HEK293 (cell line): ENCODE results near the gene GART.
A peak's percentile ranks its signal among the peaks of the same experiment; 100 is the strongest.

Experiments
- GFI1B ChIP-seq: fragments of 450-650 bp; formaldehyde crosslinking; IDR thresholded peaks from 2 replicates; pipeline ENCODE4 v1.5.1; 2016; ENCODE audit warnings: missing biosample characterization, missing genetic modification characterization
- GLI2 ChIP-seq: fragments of 450-650 bp; formaldehyde crosslinking; IDR thresholded peaks from 2 replicates; pipeline ENCODE4; 2017; ENCODE audit warnings: missing biosample characterization, missing genetic modification characterization, low read depth, borderline replicate concordance
- GLIS2 ChIP-seq: fragments of 450-650 bp; formaldehyde crosslinking; IDR thresholded peaks from 2 replicates; pipeline ENCODE4 v1.5.1; 2016; ENCODE audit warnings: missing biosample characterization, missing genetic modification characterization
- HOXC10 ChIP-seq: sonication (generic); formaldehyde crosslinking; IDR thresholded peaks from 2 replicates; pipeline ENCODE4 v1.8.1; 2023; ENCODE audit warnings: mild to moderate bottlenecking, missing genetic modification reagents
- KLF10 ChIP-seq: fragments of 450-650 bp; IDR thresholded peaks from 2 replicates; pipeline ENCODE4 v1.5.1; 2018; ENCODE audit warnings: missing biosample characterization, mild to moderate bottlenecking, missing genetic modification characterization
- SCRT2 ChIP-seq: fragments of 450-650 bp; formaldehyde crosslinking; IDR thresholded peaks from 2 replicates; pipeline ENCODE4 v1.5.1; 2016; ENCODE audit warnings: missing biosample characterization, missing genetic modification characterization
- ZFP37 ChIP-seq: fragments of 450-650 bp; formaldehyde crosslinking; IDR thresholded peaks from 2 replicates; pipeline ENCODE4 v1.5.1; 2016; ENCODE audit warnings: missing biosample characterization, missing genetic modification characterization
- ZFP41 ChIP-seq: fragments of 450-650 bp; formaldehyde crosslinking; IDR thresholded peaks from 2 replicates; pipeline ENCODE4 v1.5.1; 2016; ENCODE audit warnings: missing biosample characterization, missing genetic modification characterization, borderline replicate concordance
- ZNF221 ChIP-seq: fragments of 450-650 bp; formaldehyde crosslinking; IDR thresholded peaks from 2 replicates; pipeline ENCODE4 v1.5.1; 2017; ENCODE audit warnings: missing biosample characterization, missing genetic modification characterization, borderline replicate concordance
- ZNF23 ChIP-seq: fragments of 450-650 bp; formaldehyde crosslinking; IDR thresholded peaks from 2 replicates; pipeline ENCODE4 v1.5.1; 2016; ENCODE audit warnings: missing biosample characterization, missing genetic modification characterization, borderline replicate concordance
- ZNF423 ChIP-seq: fragments of 450-650 bp; formaldehyde crosslinking; IDR thresholded peaks from 2 replicates; pipeline ENCODE4 v1.5.1; 2016; ENCODE audit warnings: missing biosample characterization, missing genetic modification characterization
- ZNF48 ChIP-seq: fragments of 450-650 bp; formaldehyde crosslinking; IDR thresholded peaks from 2 replicates; pipeline ENCODE4 v1.5.1; 2016; ENCODE audit warnings: missing biosample characterization, missing genetic modification characterization
- ZNF529 ChIP-seq: fragments of 450-650 bp; formaldehyde crosslinking; IDR thresholded peaks from 2 replicates; pipeline ENCODE4 v1.5.1; 2017; ENCODE audit warnings: missing genetic modification characterization, missing biosample characterization; ENCODE audit not compliant: insufficient replicate concordance
- ZNF548 ChIP-seq: fragments of 450-650 bp; formaldehyde crosslinking; IDR thresholded peaks from 2 replicates; pipeline ENCODE4 v1.5.1; 2016; ENCODE audit warnings: missing biosample characterization, missing genetic modification characterization
- ZNF555 ChIP-seq: fragments of 450-650 bp; formaldehyde crosslinking; conservative IDR thresholded peaks from 2 replicates; pipeline ENCODE4 v1.5.1; 2017; ENCODE audit warnings: missing biosample characterization, mild to moderate bottlenecking, missing genetic modification characterization, inconsistent platforms
- ZNF596 ChIP-seq: fragments of 450-650 bp; IDR thresholded peaks from 2 replicates; pipeline ENCODE4 v1.5.0; 2018; ENCODE audit warnings: missing biosample characterization, mild to moderate bottlenecking, missing genetic modification characterization, moderate library complexity
- ZNF707 ChIP-seq: fragments of 450-650 bp; formaldehyde crosslinking; IDR thresholded peaks from 2 replicates; pipeline ENCODE4 v1.5.1; 2016; ENCODE audit warnings: missing biosample characterization, missing genetic modification characterization
- ZNF76 ChIP-seq: fragments of 450-650 bp; formaldehyde crosslinking; IDR thresholded peaks from 2 replicates; pipeline ENCODE4; 2016; ENCODE audit warnings: low read depth, missing biosample characterization, missing genetic modification characterization, borderline replicate concordance
- ZSCAN30 ChIP-seq: fragments of 450-650 bp; IDR thresholded peaks from 2 replicates; pipeline ENCODE4 v1.5.1; 2018; ENCODE audit warnings: missing biosample characterization, mild to moderate bottlenecking, missing genetic modification characterization, moderate library complexity
- TF ChIP-seq, protein P1 (sequence below): fragments of 450-650 bp; formaldehyde crosslinking; IDR thresholded peaks from 2 replicates; pipeline ENCODE4 v1.5.1; 2016; ENCODE audit warnings: missing biosample characterization, missing genetic modification characterization
- TF ChIP-seq, protein P2 (sequence below): fragments of 450-650 bp; formaldehyde crosslinking; IDR thresholded peaks from 2 replicates; pipeline ENCODE4 v1.5.1; 2016; ENCODE audit warnings: missing biosample characterization, missing genetic modification characterization
- TF ChIP-seq, protein P3 (sequence below): fragments of 450-650 bp; formaldehyde crosslinking; IDR thresholded peaks from 2 replicates; pipeline ENCODE4 v1.5.1; 2016; ENCODE audit warnings: missing biosample characterization, missing genetic modification characterization
- TF ChIP-seq, protein P4 (sequence below): fragments of 450-650 bp; formaldehyde crosslinking; IDR thresholded peaks from 2 replicates; pipeline ENCODE4 v1.5.1; 2016; ENCODE audit warnings: missing biosample characterization, missing genetic modification characterization, borderline replicate concordance
- TF ChIP-seq, protein P5 (sequence below): fragments of 450-650 bp; IDR thresholded peaks from 2 replicates; pipeline ENCODE4 v1.5.1; 2018; ENCODE audit warnings: missing biosample characterization, missing genetic modification characterization
- TF ChIP-seq, protein P6 (sequence below): fragments of 450-650 bp; formaldehyde crosslinking; IDR thresholded peaks from 2 replicates; pipeline ENCODE4; 2016; ENCODE audit warnings: missing biosample characterization, missing genetic modification characterization

Gene GART

DNA sequence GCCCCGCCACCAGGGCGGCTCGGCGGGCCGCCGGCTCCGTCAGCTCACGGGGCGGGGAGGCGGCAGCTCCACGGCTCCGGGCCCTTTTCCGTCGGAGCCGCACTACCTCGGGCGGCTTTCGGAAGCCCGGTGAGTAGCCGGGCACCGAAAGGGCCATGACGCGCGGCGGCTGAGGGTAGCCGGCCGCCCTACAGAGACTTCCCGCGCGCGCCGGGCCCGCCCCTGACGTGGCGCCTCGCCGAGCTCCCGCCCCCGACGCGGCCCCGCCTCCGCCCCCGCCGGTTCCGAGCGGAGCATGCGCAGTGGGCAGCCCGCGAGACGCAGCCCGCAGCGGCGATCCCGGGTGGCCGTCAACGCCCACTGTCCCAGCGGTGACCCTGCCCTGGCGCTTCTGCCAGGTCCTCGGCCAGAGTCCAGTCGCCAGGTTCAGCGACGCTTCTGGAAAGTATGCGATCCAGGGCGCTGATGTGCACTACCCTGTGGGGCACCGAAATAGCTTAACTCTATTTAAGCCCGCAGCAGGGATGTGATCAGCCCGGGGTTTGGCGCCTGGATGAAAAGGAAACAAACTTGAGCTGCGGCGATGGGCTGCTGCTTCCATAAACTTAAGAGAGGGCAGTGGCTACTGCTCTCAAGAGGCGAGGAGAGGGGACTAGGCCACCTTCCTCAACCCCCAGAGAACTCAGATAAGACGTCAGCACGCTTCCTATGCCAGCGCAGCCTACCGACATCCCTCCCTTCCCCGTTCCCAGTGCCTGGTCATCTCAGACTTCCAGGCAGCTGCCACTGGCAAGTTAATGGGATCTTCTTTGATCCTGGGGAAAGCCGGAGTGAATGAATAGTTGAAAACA is 46.8 kb upstream of the GART start, which contains the start of gene DONSON (continued):
- TF ChIP-seq, protein P1, sequence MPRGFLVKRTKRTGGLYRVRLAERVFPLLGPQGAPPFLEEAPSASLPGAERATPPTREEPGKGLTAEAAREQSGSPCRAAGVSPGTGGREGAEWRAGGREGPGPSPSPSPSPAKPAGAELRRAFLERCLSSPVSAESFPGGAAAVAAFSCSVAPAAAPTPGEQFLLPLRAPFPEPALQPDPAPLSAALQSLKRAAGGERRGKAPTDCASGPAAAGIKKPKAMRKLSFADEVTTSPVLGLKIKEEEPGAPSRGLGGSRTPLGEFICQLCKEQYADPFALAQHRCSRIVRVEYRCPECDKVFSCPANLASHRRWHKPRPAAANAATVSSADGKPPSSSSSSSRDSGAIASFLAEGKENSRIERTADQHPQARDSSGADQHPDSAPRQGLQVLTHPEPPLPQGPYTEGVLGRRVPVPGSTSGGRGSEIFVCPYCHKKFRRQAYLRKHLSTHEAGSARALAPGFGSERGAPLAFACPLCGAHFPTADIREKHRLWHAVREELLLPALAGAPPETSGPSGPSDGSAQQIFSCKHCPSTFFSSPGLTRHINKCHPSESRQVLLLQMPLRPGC (tag by site-specific recombination): no peak
- TF ChIP-seq ZNF596 (no peak), ZSCAN30 (tag by site-specific recombination) (peak; percentile 79; the same call in 1 of the 2 replicates), ZNF221 (tag by site-specific recombination) (no peak), HOXC10 (CRISPR knock-in tag) (no peak), SCRT2 (tag by site-specific recombination) (no peak), ZNF548 (no peak), GFI1B (no peak), ZNF423 (tag by site-specific recombination) (no peak; the same call in 1 of the 2 replicates), GLIS2 (no peak; the same call in 1 of the 2 replicates), KLF10 (peak; percentile 82), ZNF76 (tag by site-specific recombination) (no peak), ZFP37 (tag by site-specific recombination) (no peak; the same call in 1 of the 2 replicates), ZNF529 (tag by site-specific recombination) (no peak), ZNF707 (tag by site-specific recombination) (no peak), ZFP41 (tag by site-specific recombination) (no peak), GLI2 (tag by site-specific recombination) (no peak), ZNF48 (no peak), ZNF23 (tag by site-specific recombination) (no peak), ZNF555 (tag by site-specific recombination) (no peak)
- TF ChIP-seq, protein P2, sequence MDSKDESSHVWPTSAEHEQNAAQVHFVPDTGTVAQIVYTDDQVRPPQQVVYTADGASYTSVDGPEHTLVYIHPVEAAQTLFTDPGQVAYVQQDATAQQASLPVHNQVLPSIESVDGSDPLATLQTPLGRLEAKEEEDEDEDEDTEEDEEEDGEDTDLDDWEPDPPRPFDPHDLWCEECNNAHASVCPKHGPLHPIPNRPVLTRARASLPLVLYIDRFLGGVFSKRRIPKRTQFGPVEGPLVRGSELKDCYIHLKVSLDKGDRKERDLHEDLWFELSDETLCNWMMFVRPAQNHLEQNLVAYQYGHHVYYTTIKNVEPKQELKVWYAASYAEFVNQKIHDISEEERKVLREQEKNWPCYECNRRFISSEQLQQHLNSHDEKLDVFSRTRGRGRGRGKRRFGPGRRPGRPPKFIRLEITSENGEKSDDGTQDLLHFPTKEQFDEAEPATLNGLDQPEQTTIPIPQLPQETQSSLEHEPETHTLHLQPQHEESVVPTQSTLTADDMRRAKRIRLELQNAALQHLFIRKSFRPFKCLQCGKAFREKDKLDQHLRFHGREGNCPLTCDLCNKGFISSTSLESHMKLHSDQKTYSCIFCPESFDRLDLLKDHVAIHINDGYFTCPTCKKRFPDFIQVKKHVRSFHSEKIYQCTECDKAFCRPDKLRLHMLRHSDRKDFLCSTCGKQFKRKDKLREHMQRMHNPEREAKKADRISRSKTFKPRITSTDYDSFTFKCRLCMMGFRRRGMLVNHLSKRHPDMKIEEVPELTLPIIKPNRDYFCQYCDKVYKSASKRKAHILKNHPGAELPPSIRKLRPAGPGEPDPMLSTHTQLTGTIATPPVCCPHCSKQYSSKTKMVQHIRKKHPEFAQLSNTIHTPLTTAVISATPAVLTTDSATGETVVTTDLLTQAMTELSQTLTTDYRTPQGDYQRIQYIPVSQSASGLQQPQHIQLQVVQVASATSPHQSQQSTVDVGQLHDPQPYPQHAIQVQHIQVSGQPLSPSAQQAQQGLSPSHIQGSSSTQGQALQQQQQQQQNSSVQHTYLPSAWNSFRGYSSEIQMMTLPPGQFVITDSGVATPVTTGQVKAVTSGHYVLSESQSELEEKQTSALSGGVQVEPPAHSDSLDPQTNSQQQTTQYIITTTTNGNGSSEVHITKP (tag by site-specific recombination): peak; percentile 67
- TF ChIP-seq, protein P3, sequence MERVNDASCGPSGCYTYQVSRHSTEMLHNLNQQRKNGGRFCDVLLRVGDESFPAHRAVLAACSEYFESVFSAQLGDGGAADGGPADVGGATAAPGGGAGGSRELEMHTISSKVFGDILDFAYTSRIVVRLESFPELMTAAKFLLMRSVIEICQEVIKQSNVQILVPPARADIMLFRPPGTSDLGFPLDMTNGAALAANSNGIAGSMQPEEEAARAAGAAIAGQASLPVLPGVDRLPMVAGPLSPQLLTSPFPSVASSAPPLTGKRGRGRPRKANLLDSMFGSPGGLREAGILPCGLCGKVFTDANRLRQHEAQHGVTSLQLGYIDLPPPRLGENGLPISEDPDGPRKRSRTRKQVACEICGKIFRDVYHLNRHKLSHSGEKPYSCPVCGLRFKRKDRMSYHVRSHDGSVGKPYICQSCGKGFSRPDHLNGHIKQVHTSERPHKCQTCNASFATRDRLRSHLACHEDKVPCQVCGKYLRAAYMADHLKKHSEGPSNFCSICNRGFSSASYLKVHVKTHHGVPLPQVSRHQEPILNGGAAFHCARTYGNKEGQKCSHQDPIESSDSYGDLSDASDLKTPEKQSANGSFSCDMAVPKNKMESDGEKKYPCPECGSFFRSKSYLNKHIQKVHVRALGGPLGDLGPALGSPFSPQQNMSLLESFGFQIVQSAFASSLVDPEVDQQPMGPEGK (tag by site-specific recombination): peak; percentile 82
- TF ChIP-seq, protein P4, sequence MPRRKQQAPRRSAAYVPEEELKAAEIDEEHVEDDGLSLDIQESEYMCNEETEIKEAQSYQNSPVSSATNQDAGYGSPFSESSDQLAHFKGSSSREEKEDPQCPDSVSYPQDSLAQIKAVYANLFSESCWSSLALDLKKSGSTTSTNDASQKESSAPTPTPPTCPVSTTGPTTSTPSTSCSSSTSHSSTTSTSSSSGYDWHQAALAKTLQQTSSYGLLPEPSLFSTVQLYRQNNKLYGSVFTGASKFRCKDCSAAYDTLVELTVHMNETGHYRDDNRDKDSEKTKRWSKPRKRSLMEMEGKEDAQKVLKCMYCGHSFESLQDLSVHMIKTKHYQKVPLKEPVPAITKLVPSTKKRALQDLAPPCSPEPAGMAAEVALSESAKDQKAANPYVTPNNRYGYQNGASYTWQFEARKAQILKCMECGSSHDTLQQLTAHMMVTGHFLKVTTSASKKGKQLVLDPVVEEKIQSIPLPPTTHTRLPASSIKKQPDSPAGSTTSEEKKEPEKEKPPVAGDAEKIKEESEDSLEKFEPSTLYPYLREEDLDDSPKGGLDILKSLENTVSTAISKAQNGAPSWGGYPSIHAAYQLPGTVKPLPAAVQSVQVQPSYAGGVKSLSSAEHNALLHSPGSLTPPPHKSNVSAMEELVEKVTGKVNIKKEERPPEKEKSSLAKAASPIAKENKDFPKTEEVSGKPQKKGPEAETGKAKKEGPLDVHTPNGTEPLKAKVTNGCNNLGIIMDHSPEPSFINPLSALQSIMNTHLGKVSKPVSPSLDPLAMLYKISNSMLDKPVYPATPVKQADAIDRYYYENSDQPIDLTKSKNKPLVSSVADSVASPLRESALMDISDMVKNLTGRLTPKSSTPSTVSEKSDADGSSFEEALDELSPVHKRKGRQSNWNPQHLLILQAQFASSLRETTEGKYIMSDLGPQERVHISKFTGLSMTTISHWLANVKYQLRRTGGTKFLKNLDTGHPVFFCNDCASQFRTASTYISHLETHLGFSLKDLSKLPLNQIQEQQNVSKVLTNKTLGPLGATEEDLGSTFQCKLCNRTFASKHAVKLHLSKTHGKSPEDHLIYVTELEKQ: no peak
- TF ChIP-seq, protein P5, sequence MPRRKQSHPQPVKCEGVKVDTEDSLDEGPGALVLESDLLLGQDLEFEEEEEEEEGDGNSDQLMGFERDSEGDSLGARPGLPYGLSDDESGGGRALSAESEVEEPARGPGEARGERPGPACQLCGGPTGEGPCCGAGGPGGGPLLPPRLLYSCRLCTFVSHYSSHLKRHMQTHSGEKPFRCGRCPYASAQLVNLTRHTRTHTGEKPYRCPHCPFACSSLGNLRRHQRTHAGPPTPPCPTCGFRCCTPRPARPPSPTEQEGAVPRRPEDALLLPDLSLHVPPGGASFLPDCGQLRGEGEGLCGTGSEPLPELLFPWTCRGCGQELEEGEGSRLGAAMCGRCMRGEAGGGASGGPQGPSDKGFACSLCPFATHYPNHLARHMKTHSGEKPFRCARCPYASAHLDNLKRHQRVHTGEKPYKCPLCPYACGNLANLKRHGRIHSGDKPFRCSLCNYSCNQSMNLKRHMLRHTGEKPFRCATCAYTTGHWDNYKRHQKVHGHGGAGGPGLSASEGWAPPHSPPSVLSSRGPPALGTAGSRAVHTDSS (tag by site-specific recombination): peak; percentile 44; the same call in 1 of the 2 replicates
- TF ChIP-seq, protein P6, sequence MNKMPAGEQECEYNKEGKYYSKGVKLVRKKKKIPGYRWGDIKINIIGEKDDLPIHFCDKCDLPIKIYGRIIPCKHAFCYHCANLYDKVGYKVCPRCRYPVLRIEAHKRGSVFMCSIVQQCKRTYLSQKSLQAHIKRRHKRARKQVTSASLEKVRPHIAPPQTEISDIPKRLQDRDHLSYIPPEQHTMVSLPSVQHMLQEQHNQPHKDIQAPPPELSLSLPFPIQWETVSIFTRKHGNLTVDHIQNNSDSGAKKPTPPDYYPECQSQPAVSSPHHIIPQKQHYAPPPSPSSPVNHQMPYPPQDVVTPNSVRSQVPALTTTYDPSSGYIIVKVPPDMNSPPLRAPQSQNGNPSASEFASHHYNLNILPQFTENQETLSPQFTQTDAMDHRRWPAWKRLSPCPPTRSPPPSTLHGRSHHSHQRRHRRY (tag by site-specific recombination): no peak
